Caki2 (cell line): Measurements from ENCODE around the gene TMEM126A. TPM values are rescaled to one million over a fixed set of nuclear protein-coding genes. Genes with fewer than 3 reads are reported as not detected.

Source experiments
- DNase-seq: peaks from one replicate; pipeline ENCODE4 v3.0.0-alpha.2; 2015; ENCODE audit warnings: low read depth
- in situ Hi-C: cut with HindIII; loops from 2 replicates; pipeline ENCODE4 v1.10.0; 2016; ENCODE audit warnings: low sequenced_read_pairs, low pct_unique_long_range_greater_than_20kb, mixed read lengths
- total RNA-seq: library from RNA; depleted of rRNA; stranded (reverse); fragments of >200 nt; shearing (Covaris generic); gene quantifications from 2 replicates; pipeline ENCODE4 v1.2.3, GENCODE V29; 2014; ENCODE audit warnings: low replicate concordance; rRNA removed

TMEM126A gene
- total RNA-seq, 1 experiment from 2014 or later, result 30.6 TPM

DNA sequence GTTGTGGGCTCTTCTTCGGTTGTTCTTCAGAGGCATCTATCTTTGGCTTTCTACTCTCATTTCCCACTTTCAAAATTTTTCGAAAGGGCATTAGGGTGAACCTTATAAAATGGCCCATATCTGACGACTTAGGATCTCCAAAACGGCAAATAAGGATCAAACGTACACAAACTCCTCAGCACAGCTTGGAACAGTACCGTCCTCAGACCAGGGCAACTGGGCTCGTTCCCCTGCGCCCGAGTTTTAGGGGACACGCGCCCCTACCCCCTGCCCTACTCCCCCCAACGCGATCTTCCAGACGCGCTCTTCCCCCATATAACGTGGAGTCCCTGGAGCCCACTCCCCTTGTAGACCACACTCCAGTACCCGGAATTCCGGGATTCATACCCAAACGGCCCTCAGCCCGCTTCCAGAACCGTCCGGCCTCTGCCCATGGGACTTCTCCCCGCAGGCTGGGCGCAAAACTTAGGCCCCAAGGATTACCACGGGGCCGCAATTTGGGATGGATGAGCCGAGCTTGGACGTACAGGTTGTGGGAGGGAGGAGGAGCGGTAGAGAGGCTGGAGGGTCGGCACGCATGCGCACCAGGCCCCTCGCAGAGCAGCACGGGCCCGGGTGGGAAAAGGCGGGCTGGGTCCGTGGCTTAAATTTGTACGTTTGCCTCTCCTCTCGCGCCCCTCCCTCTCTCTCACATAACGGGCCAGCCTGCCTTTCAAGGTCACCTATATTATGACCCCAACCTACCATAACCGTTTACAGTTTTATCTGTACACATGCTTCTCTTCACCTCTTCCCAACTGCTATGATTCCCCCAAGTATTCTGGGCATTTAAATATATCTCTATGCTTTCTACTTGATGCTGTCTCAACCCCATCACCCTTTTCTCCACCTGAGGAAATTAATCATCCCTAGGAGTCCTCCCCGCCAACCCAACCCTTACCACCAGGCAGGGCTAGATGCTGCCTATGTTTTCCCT, 34.9 kb downstream of the TMEM126A start:
- peak; percentile 63 for DNase-seq

DNA sequence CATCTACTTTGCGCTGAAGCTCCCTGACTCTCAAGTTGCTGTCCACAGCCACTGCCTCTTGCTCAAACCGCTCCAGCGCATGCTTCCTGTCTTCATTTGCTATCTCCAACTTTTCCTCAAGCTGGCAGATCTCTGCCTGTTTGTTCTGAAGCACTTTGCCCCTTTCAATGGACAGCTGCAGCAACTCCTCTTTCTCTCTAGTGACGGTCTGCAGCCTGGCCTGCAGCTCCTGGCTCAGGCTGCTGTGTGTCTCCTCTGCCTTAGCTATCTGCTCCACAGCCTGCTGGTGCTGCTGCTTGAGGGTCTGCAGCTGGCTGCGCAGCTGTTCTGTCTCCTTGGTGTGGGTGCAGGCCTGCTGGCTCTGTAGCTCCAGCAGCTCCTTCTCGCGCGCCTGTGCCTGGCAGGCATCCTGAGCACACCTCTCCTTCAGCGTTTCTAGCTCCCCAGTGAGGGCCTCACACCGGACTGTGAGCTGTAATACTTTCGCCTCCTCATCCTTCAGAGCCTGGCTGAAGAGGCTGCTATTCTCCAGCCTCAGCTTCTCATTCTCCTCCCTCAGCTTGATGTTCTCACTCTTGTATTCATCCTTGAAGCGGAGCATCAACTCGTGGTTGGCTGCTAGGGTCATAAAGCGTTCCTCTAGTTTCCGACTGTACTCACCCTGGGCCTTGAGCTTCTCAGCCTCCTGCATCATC, 37.5 kb downstream of the TMEM126A start:
- in situ Hi-C loops, result no loop called here
- DNase-seq, result no peak

More for the DNA sequence above, 34.9 kb downstream of the TMEM126A start:
- in situ Hi-C loops, result no loop called here

DNA sequence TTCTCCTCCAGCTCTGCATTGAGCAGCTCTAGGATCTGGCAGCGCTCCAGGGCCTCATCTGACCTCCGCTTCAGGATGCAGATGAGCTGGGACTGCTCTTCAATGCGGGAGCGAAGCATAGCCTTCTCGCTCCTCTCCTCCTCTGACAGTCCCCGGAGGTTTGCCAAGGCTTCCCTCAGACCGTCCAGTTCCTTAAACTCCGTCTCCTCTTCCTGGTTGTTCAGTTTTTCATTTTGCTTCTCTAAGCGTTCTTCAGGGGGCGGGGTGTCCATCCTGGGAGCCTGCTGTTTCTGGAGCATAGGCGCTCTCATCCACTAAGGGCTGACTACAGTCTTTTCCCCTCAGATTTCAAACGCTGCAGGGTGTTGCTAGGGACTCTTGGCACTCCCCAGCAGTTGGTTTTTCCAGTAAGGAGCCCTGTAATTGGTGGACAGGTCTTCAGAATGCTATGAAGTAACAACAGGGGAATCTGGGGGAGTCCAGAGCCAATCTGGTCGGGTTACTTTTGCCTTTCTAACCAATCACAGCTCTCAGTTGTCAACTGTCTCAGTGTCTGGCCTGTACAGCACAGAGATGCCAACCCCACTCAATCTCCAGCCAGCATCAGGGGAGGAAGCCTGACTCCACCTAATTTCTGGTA, 38.2 kb downstream of the TMEM126A start, which contains the start of gene CCDC89:
CCDC89 (minus strand) TSS at position 376 of the 640 bp plus-strand sequence; CDS start at position 311, 65 bp downstream.
- peak; percentile 96 for DNase-seq
- in situ Hi-C loops, result no loop called here

DNA sequence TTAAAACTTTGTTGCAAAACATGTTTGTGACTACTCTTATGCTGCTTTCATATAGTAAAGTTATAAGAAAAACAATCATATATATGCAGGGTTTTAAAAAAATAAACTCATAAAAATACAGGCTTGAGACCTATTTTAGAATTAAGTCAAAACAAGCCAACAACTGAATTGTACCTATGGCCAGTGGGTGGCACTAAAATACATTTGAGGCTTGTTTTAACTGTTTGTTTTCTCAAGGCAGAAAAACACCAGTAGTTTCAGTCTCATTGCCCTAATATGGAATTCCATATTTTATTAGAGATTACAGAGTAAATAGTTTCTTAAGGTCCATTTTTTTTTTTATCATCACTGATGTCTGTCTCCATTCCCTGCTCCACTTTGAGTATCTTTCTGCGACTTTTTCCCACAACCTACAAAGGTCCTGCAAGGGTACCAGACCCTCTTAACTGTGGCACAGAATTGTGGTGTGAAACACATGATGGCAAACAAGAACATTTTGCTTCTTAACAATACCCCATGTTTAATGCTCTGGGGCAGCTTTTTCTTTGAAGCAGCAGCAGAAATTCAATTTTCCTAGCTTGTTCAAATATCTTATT, 46.7 kb downstream of the TMEM126A start:
- peak; percentile 24 for DNase-seq
- in situ Hi-C loops, result no loop called here

DNA sequence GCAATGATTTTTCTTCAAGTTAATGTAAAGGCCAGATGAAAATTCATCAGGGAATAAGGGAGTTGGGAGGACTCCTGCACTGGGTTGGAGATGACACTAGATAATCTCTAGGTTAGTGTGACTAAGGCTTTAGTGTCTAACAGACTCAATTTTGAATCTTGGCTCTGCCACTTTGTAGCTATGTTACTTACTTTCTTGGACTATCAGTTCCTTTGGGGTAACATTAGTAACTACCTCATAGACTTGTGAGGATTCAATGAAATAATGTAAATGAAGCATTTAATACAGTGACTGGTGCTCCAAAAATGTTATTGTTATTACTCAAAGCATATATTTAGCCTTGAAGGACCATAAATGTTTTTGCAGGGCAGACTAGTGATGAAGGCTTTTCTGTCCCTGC, 47.8 kb downstream of the TMEM126A start:
- in situ Hi-C loops, result no loop called here
- no peak for DNase-seq

DNA sequence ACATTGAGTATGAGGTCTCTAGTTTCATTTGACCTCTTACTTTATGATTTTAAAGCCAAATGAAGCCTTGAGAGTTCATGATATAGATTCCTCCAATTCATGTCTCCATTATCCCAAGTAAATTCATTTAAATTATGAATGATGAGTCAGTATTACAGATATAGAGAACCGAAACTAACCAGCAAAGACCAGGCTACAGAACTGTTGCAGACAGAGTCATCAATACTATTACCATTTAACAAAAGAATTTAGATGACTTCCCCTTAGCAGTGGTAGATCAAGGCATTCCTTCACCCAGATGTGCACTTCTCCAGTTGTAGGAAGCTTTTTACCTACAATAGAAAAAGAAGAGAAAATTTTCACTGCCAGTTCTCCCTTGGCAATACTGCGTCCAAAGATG, 50.0 kb downstream of the TMEM126A start:
- in situ Hi-C loops, result no loop called here
- no peak for DNase-seq

DNA sequence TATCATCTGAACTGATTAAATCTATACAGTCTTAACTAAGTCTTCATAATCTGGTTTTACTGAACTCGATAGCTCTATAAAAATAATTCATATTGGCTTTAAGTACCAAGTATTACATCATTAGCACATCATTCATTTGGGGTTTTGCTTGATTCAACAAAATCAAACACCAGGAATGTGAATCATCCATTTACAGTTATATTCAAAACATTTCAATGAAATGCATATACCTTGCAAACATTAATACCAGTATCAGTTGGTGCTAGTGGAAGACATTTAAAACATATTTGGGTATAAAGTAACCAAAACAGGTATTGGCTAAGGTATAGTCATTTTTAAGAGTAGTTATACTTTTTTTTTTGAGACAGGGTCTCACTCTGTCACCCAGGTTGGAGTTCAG, 50.4 kb downstream of the TMEM126A start:
- DNase-seq, result no peak
- in situ Hi-C loops, result no loop called here

DNA sequence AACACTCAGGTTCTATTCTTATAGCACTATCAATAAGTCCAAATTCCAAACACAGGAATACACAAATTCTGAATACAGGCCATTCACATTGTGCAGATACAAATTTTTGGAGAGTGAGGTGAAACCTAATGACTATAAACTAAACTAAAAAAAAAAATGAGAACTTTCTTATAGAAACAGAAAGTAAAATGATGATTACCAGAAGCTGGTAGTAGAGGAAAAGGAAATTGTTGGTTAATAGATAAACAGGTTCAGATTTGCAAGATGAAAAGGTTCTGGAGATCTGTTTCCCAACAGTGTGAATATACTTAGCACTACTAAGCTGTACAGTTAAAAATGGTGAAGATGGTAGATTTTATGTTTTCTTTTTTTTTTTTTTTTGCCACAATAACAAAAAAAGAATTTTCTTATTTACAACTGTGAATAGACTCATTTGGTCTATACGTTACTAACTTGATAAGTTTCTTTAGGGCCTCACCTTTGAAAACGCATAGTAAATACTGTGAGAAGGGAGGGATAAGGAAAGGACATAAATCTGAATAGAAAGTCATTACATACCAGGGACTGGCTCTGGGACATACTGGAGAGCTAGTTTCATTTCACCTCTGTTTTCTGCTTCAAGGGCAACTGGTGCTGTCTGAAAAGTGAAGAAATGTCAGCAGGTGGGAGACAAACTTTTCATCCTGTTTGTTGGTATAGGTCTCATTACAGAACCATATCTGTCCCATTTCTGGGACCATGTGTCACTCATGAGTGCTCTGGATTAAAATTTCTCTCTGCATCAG, 52.4 kb downstream of the TMEM126A start:
- no peak for DNase-seq
- in situ Hi-C loops, result no loop called here

DNA sequence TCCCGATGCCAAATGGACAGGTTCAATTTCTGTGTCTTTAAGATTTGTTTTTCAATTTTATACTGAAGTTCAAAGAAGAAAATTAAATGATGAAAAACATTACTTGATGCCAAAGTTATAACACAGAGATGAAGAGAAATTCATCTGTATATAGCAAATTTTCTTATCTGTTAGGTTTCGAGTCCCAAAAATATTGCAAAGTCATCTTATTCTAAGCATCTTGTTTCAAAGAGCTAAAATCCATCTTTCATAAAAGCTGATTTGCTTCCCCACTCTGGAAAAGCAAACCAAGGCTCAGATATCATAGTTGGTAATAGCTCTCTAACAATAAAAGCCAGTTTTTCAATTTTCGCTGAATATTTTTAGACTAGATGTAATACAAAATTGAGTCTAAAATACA, 57.2 kb downstream of the TMEM126A start:
- in situ Hi-C loops, result no loop called here
- DNase-seq, result no peak

DNA sequence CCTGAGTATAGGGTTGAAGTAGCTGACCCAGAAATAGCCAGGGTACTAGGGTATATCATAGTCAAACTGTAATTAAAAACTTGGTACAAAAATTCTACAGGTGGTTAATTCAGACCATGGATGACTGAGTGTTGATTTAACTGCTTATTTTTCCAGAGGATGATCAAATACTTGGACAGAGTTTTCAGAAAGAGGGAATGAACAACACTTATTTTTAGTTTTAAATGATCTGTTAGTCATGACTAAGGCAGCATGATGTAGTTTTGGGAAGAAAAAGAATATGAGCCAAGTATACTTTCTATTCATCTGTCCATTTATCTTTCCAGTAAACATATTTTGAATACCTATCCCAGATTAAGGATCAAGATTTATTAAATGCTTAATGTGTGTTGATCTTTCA, 58.0 kb downstream of the TMEM126A start:
- in situ Hi-C loops, result no loop called here
- DNase-seq, result peak; percentile 35

Other genes with a start within 250 kb of the TMEM126A start
- gene DLG2, start 20.6 kb upstream of the TMEM126A start, total RNA-seq, result 0.06 and 0.20 TPM in 2 replicates
- gene TMEM126B, start 19.4 kb upstream of the TMEM126A start, total RNA-seq, result 48.0 and 49.5 TPM in 2 replicates
- 27.3 and 34.2 TPM in 2 replicates for gene CREBZF, start 17.2 kb downstream of the TMEM126A start, total RNA-seq
- 0.30 TPM in 1 of 2 replicates, not detected in the other for gene CCDC89, start 38.2 kb downstream of the TMEM126A start, total RNA-seq
- gene SYTL2, start 163.2 kb downstream of the TMEM126A start, total RNA-seq, result 12.9 and 18.6 TPM in 2 replicates
- gene CCDC83, start 207.4 kb downstream of the TMEM126A start, total RNA-seq, result not detected in 2 replicates